Measurements from ENCODE around the gene SCT. TPM values are rescaled to one million over a fixed set of nuclear protein-coding genes. Genes with fewer than 3 reads are reported as not detected.

Gene SCT
- total and polyA plus RNA-seq, 2 of the 4 experiments (the other 2 are of a cell fraction): not detected

DNA sequence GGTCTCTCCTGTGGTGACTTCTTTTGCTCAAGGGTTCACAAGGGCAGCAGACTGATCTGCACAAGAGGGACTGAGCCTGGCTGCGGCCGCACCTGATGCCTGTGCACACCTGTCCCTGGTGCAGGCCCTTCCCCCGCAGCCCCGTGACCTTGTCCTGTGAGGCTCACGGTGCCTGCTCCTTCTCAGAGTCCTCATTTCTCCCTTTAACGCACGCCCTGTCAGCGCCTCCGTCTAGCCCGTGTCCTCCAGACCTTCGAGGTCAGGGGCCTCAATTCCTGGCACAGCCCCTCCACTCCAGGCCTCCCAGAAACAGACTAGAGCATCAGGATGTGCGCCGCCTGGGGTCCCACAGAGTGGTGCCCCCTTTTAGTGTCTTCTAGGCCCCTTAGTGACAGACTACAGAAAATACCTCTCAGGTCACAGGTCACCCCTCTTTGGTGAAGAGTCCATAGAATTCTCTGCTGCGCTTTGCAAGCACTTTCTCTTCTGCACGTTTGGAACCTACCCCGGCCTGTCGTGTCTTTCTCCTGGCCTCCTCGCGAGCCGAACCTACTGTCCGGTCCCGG, 9.0 kb upstream of the SCT start:
- no TSS peak for BruUV-seq (replicated peaks)
- H3K56ac ChIP-seq (ENCODE audit: extremely low read depth, insufficient read depth, low read length): no peak overlapping the region
- no peak overlapping the region for H4K91ac ChIP-seq (ENCODE audit: insufficient read depth, low read depth, low read length)
- H3K23ac ChIP-seq (ENCODE audit: low read depth, low read length): no peak overlapping the region
- no peak overlapping the region for H3K4ac ChIP-seq (ENCODE audit: low read depth, low read length)
- ChIA-PET POLR2A (ENCODE audit: unreplicated experiment) (no interaction called here), CTCF (no interaction called here)
- H3K27me3 ChIP-seq (ENCODE audit: control insufficient read depth, insufficient read depth, low read length): peaks cover 16% of the 10 kb centered on the region; the same call in 1 of the 2 replicates
- no peaks in the 10 kb centered on the region for H3K79me1 ChIP-seq (ENCODE audit: low read depth in 1 of 2, low read length in 2 of 2)
- no peak for TF ChIP-seq SMC3 (IDR thresholded peaks at IDR 0.05; ENCODE audit: low read depth, low read length)
- no peak for TF ChIP-seq RCOR1 (IDR thresholded peaks at IDR 0.05; ENCODE audit: insufficient replicate concordance, low read length)
- TF ChIP-seq, protein P1, sequence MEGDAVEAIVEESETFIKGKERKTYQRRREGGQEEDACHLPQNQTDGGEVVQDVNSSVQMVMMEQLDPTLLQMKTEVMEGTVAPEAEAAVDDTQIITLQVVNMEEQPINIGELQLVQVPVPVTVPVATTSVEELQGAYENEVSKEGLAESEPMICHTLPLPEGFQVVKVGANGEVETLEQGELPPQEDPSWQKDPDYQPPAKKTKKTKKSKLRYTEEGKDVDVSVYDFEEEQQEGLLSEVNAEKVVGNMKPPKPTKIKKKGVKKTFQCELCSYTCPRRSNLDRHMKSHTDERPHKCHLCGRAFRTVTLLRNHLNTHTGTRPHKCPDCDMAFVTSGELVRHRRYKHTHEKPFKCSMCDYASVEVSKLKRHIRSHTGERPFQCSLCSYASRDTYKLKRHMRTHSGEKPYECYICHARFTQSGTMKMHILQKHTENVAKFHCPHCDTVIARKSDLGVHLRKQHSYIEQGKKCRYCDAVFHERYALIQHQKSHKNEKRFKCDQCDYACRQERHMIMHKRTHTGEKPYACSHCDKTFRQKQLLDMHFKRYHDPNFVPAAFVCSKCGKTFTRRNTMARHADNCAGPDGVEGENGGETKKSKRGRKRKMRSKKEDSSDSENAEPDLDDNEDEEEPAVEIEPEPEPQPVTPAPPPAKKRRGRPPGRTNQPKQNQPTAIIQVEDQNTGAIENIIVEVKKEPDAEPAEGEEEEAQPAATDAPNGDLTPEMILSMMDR (conservative IDR thresholded peaks at IDR 0.05; ENCODE audit: low read depth, low read length): no peak
- TF ChIP-seq CHD1 (IDR thresholded peaks at IDR 0.05; ENCODE audit: low read depth, low read length): no peak
- TF ChIP-seq, protein P2, sequence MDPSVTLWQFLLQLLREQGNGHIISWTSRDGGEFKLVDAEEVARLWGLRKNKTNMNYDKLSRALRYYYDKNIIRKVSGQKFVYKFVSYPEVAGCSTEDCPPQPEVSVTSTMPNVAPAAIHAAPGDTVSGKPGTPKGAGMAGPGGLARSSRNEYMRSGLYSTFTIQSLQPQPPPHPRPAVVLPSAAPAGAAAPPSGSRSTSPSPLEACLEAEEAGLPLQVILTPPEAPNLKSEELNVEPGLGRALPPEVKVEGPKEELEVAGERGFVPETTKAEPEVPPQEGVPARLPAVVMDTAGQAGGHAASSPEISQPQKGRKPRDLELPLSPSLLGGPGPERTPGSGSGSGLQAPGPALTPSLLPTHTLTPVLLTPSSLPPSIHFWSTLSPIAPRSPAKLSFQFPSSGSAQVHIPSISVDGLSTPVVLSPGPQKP (IDR thresholded peaks at IDR 0.05; ENCODE audit: borderline replicate concordance, low read depth, low read length): no peak
- TF ChIP-seq MAZ (IDR thresholded peaks at IDR 0.05; ENCODE audit: borderline replicate concordance, low read depth, low read length): no peak
- no peak for TF ChIP-seq MAFK (IDR thresholded peaks at IDR 0.05; ENCODE audit: low read depth, low read length)
- no peak for TF ChIP-seq POLR2A (IDR thresholded peaks at IDR 0.05; ENCODE audit: low read depth, low read length)
- no peak for TF ChIP-seq RFX5 (IDR thresholded peaks at IDR 0.05; ENCODE audit: low read depth, low read length)
- TF ChIP-seq FOS (IDR thresholded peaks at IDR 0.05; ENCODE audit: low read depth, low read length): no peak
- no peak for TF ChIP-seq CEBPB (IDR thresholded peaks at IDR 0.05; ENCODE audit: low read depth, low read length)
- TF ChIP-seq, protein P3, sequence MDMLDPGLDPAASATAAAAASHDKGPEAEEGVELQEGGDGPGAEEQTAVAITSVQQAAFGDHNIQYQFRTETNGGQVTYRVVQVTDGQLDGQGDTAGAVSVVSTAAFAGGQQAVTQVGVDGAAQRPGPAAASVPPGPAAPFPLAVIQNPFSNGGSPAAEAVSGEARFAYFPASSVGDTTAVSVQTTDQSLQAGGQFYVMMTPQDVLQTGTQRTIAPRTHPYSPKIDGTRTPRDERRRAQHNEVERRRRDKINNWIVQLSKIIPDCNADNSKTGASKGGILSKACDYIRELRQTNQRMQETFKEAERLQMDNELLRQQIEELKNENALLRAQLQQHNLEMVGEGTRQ (IDR thresholded peaks at IDR 0.05; ENCODE audit: low read depth, low read length): no peak
- no peak for TF ChIP-seq NFE2L2 (IDR thresholded peaks at IDR 0.05; ENCODE audit: low read depth, low read length)
- DNase-seq (no peak), ATAC-seq (ENCODE audit: low read depth) (no peak)
- no peaks in the 10 kb centered on the region for H3K9me3 ChIP-seq (ENCODE audit: control insufficient read depth, insufficient read depth, low read length)
- intact Hi-C loops (cut with micrococcal nuclease) (no loop called here), dilution Hi-C loops (cut with HindIII; ENCODE audit: low sequenced_read_pairs, unreplicated experiment) (no loop called here), in situ Hi-C loops (cut with MboI; ENCODE audit: low sequenced_read_pairs) (no loop called here)
- H2BK5ac ChIP-seq (ENCODE audit: low read depth, low read length, poor library complexity, severe bottlenecking): no peak overlapping the region
- peaks cover 38% of the 10 kb centered on the region for H4K20me1 ChIP-seq (ENCODE audit: insufficient read depth, low read length)
- peak overlapping the region; percentile 42 for H2AK9ac ChIP-seq (replicated peaks; ENCODE audit: low read depth, low read length, poor library complexity)
- no peak overlapping the region for H2BK15ac ChIP-seq (ENCODE audit: low read depth, low read length)
- H3K4me1 ChIP-seq (ENCODE audit: control insufficient read depth, insufficient read depth, low read length): peaks cover 10% of the 10 kb centered on the region; the same call in 1 of the 2 replicates
- no peak overlapping the region for H2BK120ac ChIP-seq (ENCODE audit: low read depth, low read length)
- H3K27ac ChIP-seq (ENCODE audit: insufficient read depth, low read length): no peak overlapping the region
- no peak overlapping the region for H2AFZ ChIP-seq (replicated peaks; ENCODE audit: low read length, poor library complexity)
- no peak overlapping the region for H4K8ac ChIP-seq (ENCODE audit: low read depth in 2 of 2, low read length in 2 of 2)
- H2BK20ac ChIP-seq (ENCODE audit: low read depth, low read length): no peak overlapping the region
- no peak overlapping the region for H3K9ac ChIP-seq (ENCODE audit: low read depth, low read length)
- H4K5ac ChIP-seq (ENCODE audit: low read depth, low read length): no peak overlapping the region
- no peak overlapping the region for H3K4me3 ChIP-seq (ENCODE audit: insufficient read depth, low read depth, low read length)
- no peak overlapping the region for H3K18ac ChIP-seq (ENCODE audit: low read depth, low read length)
- H3K14ac ChIP-seq (replicated peaks; ENCODE audit: low read depth, low read length): no peak overlapping the region
- H2AK5ac ChIP-seq (ENCODE audit: low read depth, low read length): no peak overlapping the region
- no peak overlapping the region for H3K4me2 ChIP-seq (ENCODE audit: low read depth, low read length)
- no peaks in the 10 kb centered on the region for H3K9me1 ChIP-seq (ENCODE audit: insufficient read depth, low read length)
- 64% methylated on average over 13 of the region's 22 CpGs; no CpG with 5 or more reads in 1 of the 2 experiments for WGBS, 2 experiments (ENCODE audit: extremely low coverage in 2 of 2, insufficient read length in 1 of 2)
- peaks cover 4% of the 10 kb centered on the region for H3K36me3 ChIP-seq (ENCODE audit: control insufficient read depth, insufficient read depth, low read length)

All from IMR-90 (cell line).